PFSK-1 (cell line): ENCODE measurements around the gene PTBP3.

Source experiments
- FOXP2 ChIP-seq: optimal IDR thresholded peaks from 2 replicates; pipeline ENCODE3; 2011; ENCODE audit warnings: borderline replicate concordance, control low read depth, inconsistent platforms; ENCODE audit not compliant: insufficient read depth; ENCODE audit errors: extremely low read length, extremely low read depth
- POLR2AphosphoS5 ChIP-seq: IDR thresholded peaks from 2 replicates; pipeline ENCODE4 v1.6.1; 2012; ENCODE audit warnings: low read depth, mild to moderate bottlenecking, control low read depth, low read length, moderate library complexity
- SIN3A ChIP-seq: IDR thresholded peaks from 2 replicates; pipeline ENCODE4 v1.6.1; 2012; ENCODE audit warnings: mild to moderate bottlenecking, low read length, moderate library complexity, borderline replicate concordance; ENCODE audit not compliant: insufficient read depth
- TAF1 ChIP-seq: IDR thresholded peaks from 2 replicates; pipeline ENCODE4 v1.6.1; 2012; ENCODE audit warnings: low read length, control low read depth, borderline replicate concordance; ENCODE audit not compliant: insufficient read depth
- TF ChIP-seq, protein P1 (sequence below), 2 experiments: IDR thresholded peaks; 2 replicates each; pipeline versions ENCODE4 v1.6.1 to v1.8.0; 2011 to 2012; ENCODE audit warnings: low read depth in 2 of 2, low read length in 2 of 2, control low read depth in 1 of 2, inconsistent platforms in 1 of 2, mild to moderate bottlenecking in 1 of 2, moderate library complexity in 1 of 2; ENCODE audit not compliant: insufficient read depth in 1 of 2

The PTBP3 gene

DNA sequence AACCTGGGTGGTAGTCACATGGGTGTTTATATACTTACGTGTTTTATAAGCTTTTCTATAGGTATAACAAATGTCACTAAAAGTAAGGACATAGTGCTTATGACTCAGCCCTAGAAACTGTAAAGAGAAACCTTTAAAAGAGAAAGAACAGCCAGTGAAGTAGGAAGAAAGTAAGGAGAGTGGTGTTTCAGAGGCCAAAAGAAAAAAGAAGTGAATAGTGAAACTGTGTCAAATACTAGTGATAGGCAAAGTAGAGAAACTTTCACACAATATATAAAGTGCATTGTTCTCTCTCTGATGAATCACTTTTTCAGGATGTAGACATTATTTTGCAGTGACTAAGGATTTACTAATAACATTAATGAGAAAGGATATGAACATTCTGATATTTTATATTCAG lies 84.1 kb downstream of the PTBP3 start:
- TF ChIP-seq SIN3A (no peak), POLR2AphosphoS5 (no peak), FOXP2 (no peak), TAF1 (no peak)
- TF ChIP-seq, protein P1, sequence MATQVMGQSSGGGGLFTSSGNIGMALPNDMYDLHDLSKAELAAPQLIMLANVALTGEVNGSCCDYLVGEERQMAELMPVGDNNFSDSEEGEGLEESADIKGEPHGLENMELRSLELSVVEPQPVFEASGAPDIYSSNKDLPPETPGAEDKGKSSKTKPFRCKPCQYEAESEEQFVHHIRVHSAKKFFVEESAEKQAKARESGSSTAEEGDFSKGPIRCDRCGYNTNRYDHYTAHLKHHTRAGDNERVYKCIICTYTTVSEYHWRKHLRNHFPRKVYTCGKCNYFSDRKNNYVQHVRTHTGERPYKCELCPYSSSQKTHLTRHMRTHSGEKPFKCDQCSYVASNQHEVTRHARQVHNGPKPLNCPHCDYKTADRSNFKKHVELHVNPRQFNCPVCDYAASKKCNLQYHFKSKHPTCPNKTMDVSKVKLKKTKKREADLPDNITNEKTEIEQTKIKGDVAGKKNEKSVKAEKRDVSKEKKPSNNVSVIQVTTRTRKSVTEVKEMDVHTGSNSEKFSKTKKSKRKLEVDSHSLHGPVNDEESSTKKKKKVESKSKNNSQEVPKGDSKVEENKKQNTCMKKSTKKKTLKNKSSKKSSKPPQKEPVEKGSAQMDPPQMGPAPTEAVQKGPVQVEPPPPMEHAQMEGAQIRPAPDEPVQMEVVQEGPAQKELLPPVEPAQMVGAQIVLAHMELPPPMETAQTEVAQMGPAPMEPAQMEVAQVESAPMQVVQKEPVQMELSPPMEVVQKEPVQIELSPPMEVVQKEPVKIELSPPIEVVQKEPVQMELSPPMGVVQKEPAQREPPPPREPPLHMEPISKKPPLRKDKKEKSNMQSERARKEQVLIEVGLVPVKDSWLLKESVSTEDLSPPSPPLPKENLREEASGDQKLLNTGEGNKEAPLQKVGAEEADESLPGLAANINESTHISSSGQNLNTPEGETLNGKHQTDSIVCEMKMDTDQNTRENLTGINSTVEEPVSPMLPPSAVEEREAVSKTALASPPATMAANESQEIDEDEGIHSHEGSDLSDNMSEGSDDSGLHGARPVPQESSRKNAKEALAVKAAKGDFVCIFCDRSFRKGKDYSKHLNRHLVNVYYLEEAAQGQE (IDR thresholded peaks at IDR 0.05; ENCODE audit: insufficient read depth in 1 of 2, low read depth in 2 of 2, low read length in 2 of 2): no peak

GRCh38 chr9:112248722-112249121 lies 84.7 kb downstream of the PTBP3 start:
- no peak for TF ChIP-seq TAF1
- TF ChIP-seq FOXP2: no peak
- TF ChIP-seq, protein P1 (IDR thresholded peaks at IDR 0.05; ENCODE audit: insufficient read depth in 1 of 2, low read depth in 2 of 2, low read length in 2 of 2): no peak
- TF ChIP-seq SIN3A: no peak
- no peak for TF ChIP-seq POLR2AphosphoS5

DNA sequence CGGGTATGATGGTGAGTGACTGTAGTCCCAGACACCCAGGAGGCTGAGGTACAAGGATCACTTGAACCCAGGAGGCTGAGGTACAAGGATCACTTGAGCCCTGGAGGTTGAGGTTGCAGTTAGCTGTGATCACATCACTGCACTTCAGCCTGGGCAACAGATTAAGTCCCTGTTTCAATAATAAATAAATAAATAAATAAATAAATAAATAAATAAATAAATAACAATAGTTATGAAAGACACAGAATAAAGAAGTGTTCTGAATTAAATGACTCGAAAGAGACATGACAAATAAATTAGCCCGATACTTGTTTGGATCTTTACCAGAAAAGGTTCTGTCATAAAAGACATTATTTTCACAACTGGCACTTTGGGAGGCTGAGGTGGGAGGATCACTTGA lies 86.3 kb downstream of the PTBP3 start:
- no peak for TF ChIP-seq TAF1
- TF ChIP-seq, protein P1 (IDR thresholded peaks at IDR 0.05; ENCODE audit: insufficient read depth in 1 of 2, low read depth in 2 of 2, low read length in 2 of 2): no peak
- TF ChIP-seq SIN3A: no peak
- no peak for TF ChIP-seq FOXP2
- no peak for TF ChIP-seq POLR2AphosphoS5

GRCh38 chr9:112245126-112245525 lies 88.3 kb downstream of the PTBP3 start:
- TF ChIP-seq FOXP2 (no peak), TAF1 (no peak), SIN3A (no peak), POLR2AphosphoS5 (no peak)
- TF ChIP-seq, protein P1 (IDR thresholded peaks at IDR 0.05; ENCODE audit: insufficient read depth in 1 of 2, low read depth in 2 of 2, low read length in 2 of 2): no peak

DNA sequence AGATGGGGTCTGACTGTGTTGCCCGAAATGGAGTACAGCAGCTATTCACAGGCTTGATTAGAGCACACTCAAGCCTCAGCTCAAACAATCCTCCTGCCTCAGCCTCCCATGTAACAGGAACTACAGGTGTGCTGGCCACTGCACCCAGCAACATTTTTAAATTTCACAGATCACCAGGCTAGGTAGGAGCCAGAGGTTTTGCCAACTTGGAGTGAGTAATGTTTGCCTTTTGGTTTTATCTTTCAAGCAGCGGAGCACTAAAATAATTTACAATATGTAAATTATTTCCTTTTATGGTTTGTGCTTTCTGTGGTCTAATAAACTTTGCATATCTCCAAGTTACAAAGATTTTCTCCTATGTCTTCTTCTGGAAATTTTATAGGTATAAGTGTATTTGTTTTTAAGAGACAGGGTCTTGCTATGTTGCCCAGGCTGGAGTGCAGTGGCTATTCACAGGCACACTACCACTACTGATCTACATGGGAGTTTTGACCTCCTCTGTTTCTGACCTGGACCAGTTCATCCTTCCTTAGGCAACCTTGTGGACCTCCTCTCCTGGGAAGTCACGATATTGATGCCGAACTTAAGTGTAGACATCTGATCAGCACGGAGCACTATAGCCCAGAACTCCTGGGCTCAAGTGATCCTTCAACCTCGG lies 91.1 kb downstream of the PTBP3 start:
- TF ChIP-seq, protein P1 (IDR thresholded peaks at IDR 0.05; ENCODE audit: insufficient read depth in 1 of 2, low read depth in 2 of 2, low read length in 2 of 2): no peak
- TF ChIP-seq SIN3A (no peak), POLR2AphosphoS5 (no peak), FOXP2 (no peak), TAF1 (no peak)
